ENCODE data around the gene EFHD1. TPM values are rescaled to one million over a fixed set of nuclear protein-coding genes. Genes with fewer than 3 reads are reported as not detected.
"Not testable (repeated sequence)": the region's sequence is repeated elsewhere in the genome, so short reads cannot be mapped to it uniquely, and the experiment has no call there.

The EFHD1 gene
- total and polyA plus RNA-seq, 2 experiments from 2014 or later, result 3.4 to 6.4 TPM

DNA sequence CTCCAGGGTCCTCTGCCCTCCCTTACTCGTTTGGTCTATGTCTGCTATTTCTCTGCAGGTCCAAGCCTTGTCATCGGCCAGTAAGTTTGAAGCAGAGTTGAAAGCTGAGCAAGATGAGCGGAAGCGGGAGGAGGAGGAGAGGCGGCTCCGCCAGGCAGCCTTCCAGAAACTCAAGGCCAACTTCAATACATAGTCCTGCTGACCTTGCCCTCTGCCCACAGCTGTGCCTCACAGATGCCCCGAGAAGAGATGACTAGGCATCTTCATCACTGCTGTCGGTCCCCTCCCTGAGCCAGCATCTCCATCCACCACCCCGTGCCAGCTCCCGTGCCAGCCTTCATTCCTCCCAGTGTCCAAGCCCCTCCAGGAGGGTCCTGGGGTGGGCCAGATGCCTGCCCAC, 48.1 kb downstream of the EFHD1 start (continued):
- TF ChIP-seq ZNF462 (CRISPR knock-in tag; IDR thresholded peaks at IDR 0.05) (no peak), CREB1 (CRISPR knock-in tag; IDR thresholded peaks at IDR 0.05; ENCODE audit: low read depth) (no peak), ZNF114 (CRISPR knock-in tag; IDR thresholded peaks at IDR 0.05) (no peak), ZNF331 (CRISPR knock-in tag; IDR thresholded peaks at IDR 0.05; ENCODE audit: low read depth) (no peak)

GRCh38 chr2:232683368-232683767, 50.0 kb downstream of the EFHD1 start:
- no peaks in the 10 kb centered on the region; the same call in 1 of the 2 replicates for H4K20me1 ChIP-seq (replicated peaks; ENCODE audit: insufficient read depth)
- DNase-seq (ENCODE audit: low spot score) (no peak), ATAC-seq (no peak; the same call in 2 of the 3 replicates)
- Mint-ChIP-seq H3K4me1 (no peaks in the 10 kb centered on the region), H3K36me3 (ENCODE audit: low read depth) (no peaks in the 10 kb centered on the region), H3K27ac (no peak overlapping the region), H3K9me3 (no peaks in the 10 kb centered on the region), H3K4me3 (no peak overlapping the region), H3K27me3 (ENCODE audit: insufficient read depth, low read depth, poor library complexity) (peaks cover 11% of the 10 kb centered on the region)
- H3K27ac ChIP-seq (ENCODE audit: low read depth), result no peak overlapping the region
- H3K27me3 ChIP-seq (ENCODE audit: insufficient read depth), result no peaks in the 10 kb centered on the region
- H2AFZ ChIP-seq, result no peak overlapping the region
- H3K4me2 ChIP-seq, result no peak overlapping the region
- H3K79me2 ChIP-seq (replicated peaks; ENCODE audit: insufficient read depth), result no peaks in the 10 kb centered on the region
- H3K36me3 ChIP-seq (ENCODE audit: insufficient read depth), result no peaks in the 10 kb centered on the region
- H3K4me1 ChIP-seq (ENCODE audit: insufficient read depth), result no peaks in the 10 kb centered on the region
- H3F3A ChIP-seq (replicated peaks; ENCODE audit: low read depth), result no peaks in the 10 kb centered on the region
- no peak overlapping the region for H3K4me3 ChIP-seq
- no peaks in the 10 kb centered on the region for H3K9me2 ChIP-seq (ENCODE audit: insufficient read depth)
- TF ChIP-seq, protein P1, sequence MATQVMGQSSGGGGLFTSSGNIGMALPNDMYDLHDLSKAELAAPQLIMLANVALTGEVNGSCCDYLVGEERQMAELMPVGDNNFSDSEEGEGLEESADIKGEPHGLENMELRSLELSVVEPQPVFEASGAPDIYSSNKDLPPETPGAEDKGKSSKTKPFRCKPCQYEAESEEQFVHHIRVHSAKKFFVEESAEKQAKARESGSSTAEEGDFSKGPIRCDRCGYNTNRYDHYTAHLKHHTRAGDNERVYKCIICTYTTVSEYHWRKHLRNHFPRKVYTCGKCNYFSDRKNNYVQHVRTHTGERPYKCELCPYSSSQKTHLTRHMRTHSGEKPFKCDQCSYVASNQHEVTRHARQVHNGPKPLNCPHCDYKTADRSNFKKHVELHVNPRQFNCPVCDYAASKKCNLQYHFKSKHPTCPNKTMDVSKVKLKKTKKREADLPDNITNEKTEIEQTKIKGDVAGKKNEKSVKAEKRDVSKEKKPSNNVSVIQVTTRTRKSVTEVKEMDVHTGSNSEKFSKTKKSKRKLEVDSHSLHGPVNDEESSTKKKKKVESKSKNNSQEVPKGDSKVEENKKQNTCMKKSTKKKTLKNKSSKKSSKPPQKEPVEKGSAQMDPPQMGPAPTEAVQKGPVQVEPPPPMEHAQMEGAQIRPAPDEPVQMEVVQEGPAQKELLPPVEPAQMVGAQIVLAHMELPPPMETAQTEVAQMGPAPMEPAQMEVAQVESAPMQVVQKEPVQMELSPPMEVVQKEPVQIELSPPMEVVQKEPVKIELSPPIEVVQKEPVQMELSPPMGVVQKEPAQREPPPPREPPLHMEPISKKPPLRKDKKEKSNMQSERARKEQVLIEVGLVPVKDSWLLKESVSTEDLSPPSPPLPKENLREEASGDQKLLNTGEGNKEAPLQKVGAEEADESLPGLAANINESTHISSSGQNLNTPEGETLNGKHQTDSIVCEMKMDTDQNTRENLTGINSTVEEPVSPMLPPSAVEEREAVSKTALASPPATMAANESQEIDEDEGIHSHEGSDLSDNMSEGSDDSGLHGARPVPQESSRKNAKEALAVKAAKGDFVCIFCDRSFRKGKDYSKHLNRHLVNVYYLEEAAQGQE (IDR thresholded peaks at IDR 0.05; ENCODE audit: unreplicated experiment), result no peak
- TF ChIP-seq EZH2 (IDR thresholded peaks at IDR 0.05; ENCODE audit: low read depth, unreplicated experiment) (no peak), EZH2phosphoT487 (IDR thresholded peaks at IDR 0.05; ENCODE audit: unreplicated experiment) (no peak)
- TF ChIP-seq, protein P2, sequence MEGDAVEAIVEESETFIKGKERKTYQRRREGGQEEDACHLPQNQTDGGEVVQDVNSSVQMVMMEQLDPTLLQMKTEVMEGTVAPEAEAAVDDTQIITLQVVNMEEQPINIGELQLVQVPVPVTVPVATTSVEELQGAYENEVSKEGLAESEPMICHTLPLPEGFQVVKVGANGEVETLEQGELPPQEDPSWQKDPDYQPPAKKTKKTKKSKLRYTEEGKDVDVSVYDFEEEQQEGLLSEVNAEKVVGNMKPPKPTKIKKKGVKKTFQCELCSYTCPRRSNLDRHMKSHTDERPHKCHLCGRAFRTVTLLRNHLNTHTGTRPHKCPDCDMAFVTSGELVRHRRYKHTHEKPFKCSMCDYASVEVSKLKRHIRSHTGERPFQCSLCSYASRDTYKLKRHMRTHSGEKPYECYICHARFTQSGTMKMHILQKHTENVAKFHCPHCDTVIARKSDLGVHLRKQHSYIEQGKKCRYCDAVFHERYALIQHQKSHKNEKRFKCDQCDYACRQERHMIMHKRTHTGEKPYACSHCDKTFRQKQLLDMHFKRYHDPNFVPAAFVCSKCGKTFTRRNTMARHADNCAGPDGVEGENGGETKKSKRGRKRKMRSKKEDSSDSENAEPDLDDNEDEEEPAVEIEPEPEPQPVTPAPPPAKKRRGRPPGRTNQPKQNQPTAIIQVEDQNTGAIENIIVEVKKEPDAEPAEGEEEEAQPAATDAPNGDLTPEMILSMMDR (conservative IDR thresholded peaks at IDR 0.05; ENCODE audit: low read depth in 2 of 2), result 0 out of 4 replicates have a peak, but pooled peaks of 1 of the 2 experiments have one; percentile 7

DNA sequence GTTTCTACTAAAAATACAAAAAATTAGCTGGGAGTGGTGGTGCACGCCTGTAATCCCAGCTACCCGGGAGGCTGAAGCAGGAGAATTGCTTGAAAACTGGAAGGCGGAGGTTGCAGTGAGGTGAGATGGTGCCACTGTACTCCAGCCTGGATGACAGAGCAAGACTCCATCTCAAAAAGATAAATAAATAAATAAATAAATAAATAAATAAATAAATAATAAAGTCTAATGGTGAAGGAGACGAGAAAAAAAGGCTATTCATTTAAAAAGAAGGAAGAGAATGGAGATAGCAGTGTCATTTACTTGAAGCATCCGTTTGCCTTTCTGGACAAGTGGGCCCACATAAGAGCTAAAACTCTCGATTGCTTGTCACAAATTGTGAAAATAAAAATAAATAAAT, 52.0 kb downstream of the EFHD1 start:
- H3K27me3 Mint-ChIP-seq (ENCODE audit: insufficient read depth, low read depth, poor library complexity), result peaks cover 11% of the 10 kb centered on the region
- H3K27ac Mint-ChIP-seq; H3K36me3 ChIP-seq (ENCODE audit: insufficient read depth); ATAC-seq; H3K9me3 Mint-ChIP-seq; DNase-seq (ENCODE audit: low spot score); H3K4me2 ChIP-seq; H3K36me3 Mint-ChIP-seq (ENCODE audit: low read depth); H3K4me1 ChIP-seq (ENCODE audit: insufficient read depth); H3K79me2 ChIP-seq (replicated peaks; ENCODE audit: insufficient read depth); H4K20me1 ChIP-seq (replicated peaks; ENCODE audit: insufficient read depth); H3K9me2 ChIP-seq (ENCODE audit: insufficient read depth); H3K4me3 Mint-ChIP-seq; H3K4me1 Mint-ChIP-seq; H2AFZ ChIP-seq; H3K27me3 ChIP-seq (ENCODE audit: insufficient read depth); H3K27ac ChIP-seq (ENCODE audit: low read depth); H3K4me3 ChIP-seq; H3F3A ChIP-seq (replicated peaks; ENCODE audit: low read depth): not testable (repeated sequence)

All from GM23338 (cell line).